H1 (cell line): Measurements from ENCODE around the gene OGFRL1. TPM values are rescaled to one million over a fixed set of nuclear protein-coding genes. Genes with fewer than 3 reads are reported as not detected.

Experiments
- CTCF ChIA-PET: fragments of 300-600 bp; sonication (Branson Sonifier 250); formaldehyde crosslinking; loops from one replicate; lab custom pipeline; 2021; ENCODE audit not compliant: partially characterized antibody; lab: Charles Lee
- POLR2A ChIA-PET: fragments of 300-600 bp; sonication (Branson Sonifier 250); formaldehyde crosslinking; loops from one replicate; lab custom pipeline; 2021; ENCODE audit warnings: inconsistent platforms; ENCODE audit not compliant: partially characterized antibody; lab: Charles Lee
- DNase-seq, 2 experiments: peaks; one replicate each; pipeline versions ENCODE4 v3.0.0 to v3.0.0-alpha.2; 2010 to 2022; ENCODE audit warnings: low spot score in 2 of 2, low read depth in 1 of 2, mixed read lengths in 1 of 2
- FAIRE-seq: peaks from 2 replicates; lab custom pipeline; 2011; peaks lifted over from hg19 to GRCh38; lab: Jason Lieb, UNC
- H2AFZ ChIP-seq: 2 replicates; pipeline ENCODE4 v1.8.1; 2012; ENCODE audit warnings: low read length, inconsistent platforms
- H2AK5ac ChIP-seq: 2 replicates; pipeline ENCODE4 v1.6.1; 2013; ENCODE audit warnings: low read depth, low read length
- H2BK120ac ChIP-seq: replicated peaks from 2 replicates; pipeline ENCODE3; 2013; ENCODE audit warnings: low read depth, low read length, inconsistent platforms
- H2BK12ac ChIP-seq: 2 replicates; pipeline ENCODE4 v1.6.1; 2013; ENCODE audit warnings: low read depth, low read length
- H2BK15ac ChIP-seq: 2 replicates; pipeline ENCODE4 v1.6.1; 2013; ENCODE audit warnings: low read length
- H2BK20ac ChIP-seq: 2 replicates; pipeline ENCODE4 v1.6.1; 2013; ENCODE audit warnings: low read length
- H2BK5ac ChIP-seq: 2 replicates; pipeline ENCODE4 v1.6.1; 2013; ENCODE audit warnings: low read depth, low read length
- H3K14ac ChIP-seq: 2 replicates; pipeline ENCODE4 v1.6.1; 2013; ENCODE audit warnings: inconsistent platforms; ENCODE audit not compliant: insufficient read length
- H3K18ac ChIP-seq: 2 replicates; pipeline ENCODE4 v1.6.1; 2013; ENCODE audit warnings: low read length; ENCODE audit errors: extremely low read depth
- H3K23ac ChIP-seq: 2 replicates; pipeline ENCODE4 v1.6.1; 2013; ENCODE audit warnings: inconsistent platforms; ENCODE audit not compliant: insufficient read length
- H3K23me2 ChIP-seq: 2 replicates; pipeline ENCODE4 v1.6.1; 2013; ENCODE audit warnings: low read depth, low read length
- H3K27ac ChIP-seq: 2 replicates; pipeline ENCODE4 v1.6.1; 2011; ENCODE audit warnings: low read depth, low read length, inconsistent platforms
- H3K27me3 ChIP-seq, 4 experiments: replicated peaks in 1 of 4; 1 replicate in 1 of 4; 2 replicates in 3 of 4; pipeline versions ENCODE4 v1.6.1 to v1.8.1; 2011 to 2013; ENCODE audit warnings: low read length in 3 of 4, mild to moderate bottlenecking in 3 of 4, inconsistent platforms in 2 of 4, mixed read lengths in 2 of 4, moderate library complexity in 1 of 4; ENCODE audit not compliant: control insufficient read depth in 3 of 4, insufficient read depth in 3 of 4; ENCODE audit errors: extremely low read depth in 1 of 4
- H3K36me3 ChIP-seq, 4 experiments: 2 replicates each; pipeline versions ENCODE4 v1.6.1 to v1.8.1; 2011 to 2013; ENCODE audit warnings: mild to moderate bottlenecking in 4 of 4, low read length in 3 of 4, moderate library complexity in 2 of 4, control low read depth in 1 of 4, inconsistent platforms in 1 of 4; ENCODE audit not compliant: insufficient read depth in 4 of 4, control insufficient read depth in 2 of 4
- H3K4ac ChIP-seq: replicated peaks from 2 replicates; pipeline ENCODE3; 2013; ENCODE audit warnings: low read length, low read depth, mixed read lengths, inconsistent platforms; ENCODE audit not compliant: insufficient read length
- H3K4me1 ChIP-seq, 4 experiments: replicated peaks in 1 of 4; 1 replicate in 1 of 4; 2 replicates in 3 of 4; pipeline versions ENCODE4 v1.6.1 to v1.8.1; 2011 to 2013; ENCODE audit warnings: low read length in 3 of 4, inconsistent platforms in 2 of 4, mixed read lengths in 1 of 4; ENCODE audit not compliant: insufficient read depth in 4 of 4, control insufficient read depth in 3 of 4
- H3K4me2 ChIP-seq, 2 experiments: 2 replicates each; pipeline versions ENCODE4 v1.6.1 to v1.8.1; 2011 to 2013; ENCODE audit warnings: low read depth in 2 of 2, low read length in 2 of 2, control low read depth in 1 of 2, inconsistent platforms in 1 of 2, mild to moderate bottlenecking in 1 of 2; ENCODE audit not compliant: insufficient read depth in 1 of 2
- H3K4me3 ChIP-seq, 4 experiments: fragments of 200-600, 300-600 bp in 1 of 4; sonication (generic), shearing (Covaris generic), sonication (Bioruptor Twin) in 1 of 4; 2 replicates each; pipeline versions ENCODE4 v1.5.1 to v1.8.1; 2011 to 2016; ENCODE audit warnings: low read length in 4 of 4, low read depth in 3 of 4, control low read depth in 2 of 4, inconsistent platforms in 2 of 4, mild to moderate bottlenecking in 2 of 4, mixed read lengths in 1 of 4, moderate library complexity in 1 of 4; ENCODE audit not compliant: insufficient read depth in 2 of 4; ENCODE audit errors: extremely low read depth in 1 of 4
- H3K56ac ChIP-seq: replicated peaks from 2 replicates; pipeline ENCODE3; 2013; ENCODE audit warnings: low read depth, mild to moderate bottlenecking, mixed read lengths, low read length, inconsistent platforms; ENCODE audit not compliant: insufficient read length
- H3K79me1 ChIP-seq: 2 replicates; pipeline ENCODE4 v1.6.1; 2013; ENCODE audit warnings: low read depth, low read length, control low read depth
- H3K79me2 ChIP-seq, 2 experiments: 2 replicates each; pipeline versions ENCODE4 v1.6.1 to v1.8.1; 2012 to 2013; ENCODE audit warnings: low read length in 2 of 2, mild to moderate bottlenecking in 2 of 2, inconsistent platforms in 1 of 2; ENCODE audit not compliant: insufficient read depth in 2 of 2, control insufficient read depth in 1 of 2
- H3K9ac ChIP-seq, 4 experiments: replicated peaks in 1 of 4; 1 replicate in 1 of 4; 2 replicates in 3 of 4; pipeline versions ENCODE4 v1.6.1 to v1.8.1; 2011 to 2013; ENCODE audit warnings: low read depth in 3 of 4, low read length in 3 of 4, control low read depth in 2 of 4, mild to moderate bottlenecking in 2 of 4, moderate library complexity in 2 of 4, inconsistent platforms in 1 of 4; ENCODE audit errors: extremely low read depth in 1 of 4
- H3K9me3 ChIP-seq, 2 experiments: 2 replicates each; pipeline versions ENCODE4 v1.6.1 to v1.8.1; 2012 to 2013; ENCODE audit warnings: mild to moderate bottlenecking in 2 of 2, moderate library complexity in 2 of 2, control low read depth in 1 of 2, inconsistent platforms in 1 of 2, low read depth in 1 of 2, low read length in 1 of 2, mixed read lengths in 1 of 2; ENCODE audit not compliant: insufficient read depth in 2 of 2
- H4K20me1 ChIP-seq, 2 experiments: replicated peaks in 1 of 2; 2 replicates each; pipeline versions ENCODE3 to v1.8.1; 2011 to 2013; ENCODE audit warnings: inconsistent platforms in 2 of 2, low read length in 2 of 2, mild to moderate bottlenecking in 1 of 2; ENCODE audit not compliant: insufficient read depth in 2 of 2, control insufficient read depth in 1 of 2
- H4K5ac ChIP-seq: 2 replicates; pipeline ENCODE4 v1.6.1; 2013; ENCODE audit warnings: low read length, low read depth, mixed read lengths, inconsistent platforms; ENCODE audit not compliant: insufficient read length
- H4K8ac ChIP-seq: 2 replicates; pipeline ENCODE4 v1.8.0; 2013; ENCODE audit warnings: mild to moderate bottlenecking, moderate library complexity, low read length, inconsistent platforms; ENCODE audit not compliant: insufficient read depth; ENCODE audit errors: extremely low read depth
- H4K91ac ChIP-seq: replicated peaks from 2 replicates; pipeline ENCODE3; 2013; ENCODE audit warnings: low read length, mixed read lengths, inconsistent platforms; ENCODE audit not compliant: insufficient read length
- BRCA1 ChIP-seq: IDR thresholded peaks from 2 replicates; pipeline ENCODE4 v1.6.1; 2012; ENCODE audit warnings: low read depth, low read length, improper control_type of control experiment
- CHD1 ChIP-seq: IDR thresholded peaks from 2 replicates; pipeline ENCODE4 v1.6.1; 2012; ENCODE audit warnings: low read depth, low read length, improper control_type of control experiment
- GABPA ChIP-seq: IDR thresholded peaks from 2 replicates; pipeline ENCODE4 v1.6.1; 2011; ENCODE audit warnings: mild to moderate bottlenecking, low read length, moderate library complexity, borderline replicate concordance; ENCODE audit not compliant: insufficient read depth
- GTF2F1 ChIP-seq: IDR thresholded peaks from 2 replicates; pipeline ENCODE4 v1.6.1; 2012; ENCODE audit warnings: low read depth, low read length, improper control_type of control experiment, borderline replicate concordance
- HDAC2 ChIP-seq, 2 experiments: fragments of 300-600 bp in 1 of 2; sonication (generic) in 1 of 2; IDR thresholded peaks; 2 replicates each; pipeline ENCODE4 v1.6.1; 2011 to 2012; ENCODE audit warnings: low read depth in 2 of 2, low read length in 2 of 2, mild to moderate bottlenecking in 2 of 2, moderate library complexity in 2 of 2, borderline replicate concordance in 1 of 2, inconsistent platforms in 1 of 2
- JUN ChIP-seq: IDR thresholded peaks from 2 replicates; pipeline ENCODE4 v1.6.1; 2011; ENCODE audit warnings: low read depth, mild to moderate bottlenecking, improper control_type of control experiment, low read length
- KDM1A ChIP-seq: fragments of 200-600, 300-600 bp; sonication (generic); IDR thresholded peaks from 2 replicates; pipeline ENCODE4 v1.7.1; 2016; ENCODE audit warnings: mild to moderate bottlenecking, low read length, borderline replicate concordance
- NANOG ChIP-seq: IDR thresholded peaks from 2 replicates; pipeline ENCODE4 v1.6.1; 2011; ENCODE audit warnings: low read length, low read depth, mild to moderate bottlenecking, inconsistent platforms; ENCODE audit not compliant: insufficient read depth, poor library complexity, severe bottlenecking
- SIX5 ChIP-seq: IDR thresholded peaks from 2 replicates; pipeline ENCODE4 v1.6.1; 2011; ENCODE audit warnings: mild to moderate bottlenecking, low read depth, low read length
- SP1 ChIP-seq: IDR thresholded peaks from 2 replicates; pipeline ENCODE4 v1.6.1; 2011; ENCODE audit warnings: low read depth, low read length
- SRF ChIP-seq: IDR thresholded peaks from 2 replicates; pipeline ENCODE4 v1.6.1; 2011; ENCODE audit warnings: mild to moderate bottlenecking, low read depth, low read length, moderate library complexity
- TBP ChIP-seq: IDR thresholded peaks from 2 replicates; pipeline ENCODE4 v1.6.1; 2011; ENCODE audit warnings: low read depth, low read length, improper control_type of control experiment
- WGBS, 2 experiments: shearing (Covaris generic) in 1 of 2; methylation state at CpG; one replicate each; pipeline versions ENCODE4 v1.1.6 to v1.1.7; 2013 to 2015; ENCODE audit warnings: low lambda C conversion rate in 2 of 2, mixed read lengths in 2 of 2, inconsistent platforms in 1 of 2, low coverage in 1 of 2, missing lambda C conversion rate in 1 of 2; ENCODE audit not compliant: insufficient replicate concordance in 2 of 2, insufficient coverage in 1 of 2, insufficient read length in 1 of 2; ENCODE audit errors: extremely low coverage in 1 of 2, missing lambda C conversion rate in 1 of 2; 5-methylcytosine and 5-hydroxymethylcytosine counted together
- polyA plus RNA-seq, 7 experiments: library from polyadenylated mRNA; depleted of rRNA in 3 of 7; stranded (reverse) in 5 of 7; unstranded in 2 of 7; fragments of >200 nt in 5 of 7; fragments of 200-250 nt in 2 of 7; gene quantifications; 1 replicate in 5 of 7; 2 replicates in 1 of 7; 4 replicates in 1 of 7; pipeline versions ENCODE4 v1.2.1 to v1.2.3, GENCODE V29; 2011 to 2013; ENCODE audit warnings: missing spikeins in 2 of 7, mixed read lengths in 2 of 7
- total RNA-seq: library from RNA; stranded (reverse); fragmentation: NEBNext Ultra II Directional; extraction: Animal tissue kit (Norgen Biotek cat#: 25700); gene quantifications from 2 replicates; pipeline ENCODE4 v1.2.1, GENCODE V29; 2021

OGFRL1 gene
- total and polyA plus RNA-seq, 2 of the 8 experiments (the other 6 are each of a cell fraction or from before 2014, with no cell fraction given): 1.1 to 9.0 TPM

DNA sequence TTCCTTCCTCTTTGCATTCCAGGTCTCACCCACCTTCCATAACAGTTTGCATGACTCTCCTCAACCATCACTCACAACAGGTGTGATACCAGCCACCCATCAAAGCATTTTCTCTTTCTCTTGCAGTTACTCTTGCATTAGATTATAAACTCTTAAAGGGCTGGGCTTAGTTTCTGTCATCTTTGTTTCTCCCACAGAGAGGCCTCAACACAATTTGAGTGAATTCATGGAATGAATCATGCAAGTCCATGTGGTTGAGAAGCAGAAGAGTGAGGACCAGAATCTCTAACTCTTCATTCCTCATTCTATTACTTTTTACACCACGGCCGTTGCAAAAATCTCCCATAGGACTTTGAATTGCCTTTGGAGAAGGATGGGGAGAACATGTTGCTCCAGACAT, 31.4 kb downstream of the OGFRL1 start:
- Histone ChIP-seq H3K18ac (no peak overlapping the region), H3K27ac (no peak overlapping the region), H2BK15ac (no peak overlapping the region), H3K23me2 (no peaks in the 10 kb centered on the region), H3K36me3 (no peaks in the 10 kb centered on the region), H2BK5ac (no peak overlapping the region), H4K5ac (no peak overlapping the region), H3K4ac (no peak overlapping the region), H3K4me3 (no peak overlapping the region), H3K79me2 (no peaks in the 10 kb centered on the region), H4K20me1 (no peaks in the 10 kb centered on the region), H3K4me2 (no peak overlapping the region), H3K23ac (no peak overlapping the region), H3K56ac (no peak overlapping the region), H3K4me1 (no peaks in the 10 kb centered on the region), H4K8ac (no peak overlapping the region), H2AK5ac (no peak overlapping the region), H3K79me1 (no peaks in the 10 kb centered on the region), H2BK120ac (no peak overlapping the region), H3K9me3 (no peaks in the 10 kb centered on the region), H3K14ac (no peak overlapping the region), H2AFZ (no peak overlapping the region), H3K9ac (no peak overlapping the region), H3K27me3 (no peaks in the 10 kb centered on the region), H2BK20ac (no peak overlapping the region), H4K91ac (no peak overlapping the region), H2BK12ac (no peak overlapping the region)
- TF ChIP-seq GTF2F1 (no peak), SRF (no peak), GABPA (no peak), SIX5 (no peak), SP1 (no peak), HDAC2 (IDR thresholded peaks at IDR 0.05; ENCODE audit: borderline replicate concordance in 1 of 2, low read depth in 2 of 2, low read length in 2 of 2) (no peak), BRCA1 (no peak), JUN (no peak), KDM1A (no peak), CHD1 (no peak), TBP (no peak), NANOG (no peak)
- ChIA-PET CTCF (no interaction called here), POLR2A (no interaction called here)
- FAIRE-seq (no peak), DNase-seq (no peak)
- WGBS, 2 experiments: 96% methylated on average over 2 of the region's 2 CpGs; no CpG with 5 or more reads in 1 of the 2 experiments
